Muscle of leg (tissue), 11 donors: ENCODE results near the gene ERICH2. TPM values are rescaled to one million over a fixed set of nuclear protein-coding genes. Genes with fewer than 3 reads are reported as not detected.

Experiments used
- DNase-seq: peaks from one replicate; pipeline ENCODE4 v3.0.0; 2013
- H3K27ac ChIP-seq: one replicate; pipeline ENCODE4 v1.5.1; 2013; ENCODE audit warnings: mild to moderate bottlenecking, low read length, control low read depth
- H3K27me3 ChIP-seq: one replicate; pipeline ENCODE4 v1.6.1; 2013; ENCODE audit warnings: low read length; ENCODE audit not compliant: control insufficient read depth, insufficient read depth
- H3K36me3 ChIP-seq: one replicate; pipeline ENCODE4 v1.6.1; 2013; ENCODE audit warnings: low read length; ENCODE audit not compliant: control insufficient read depth, insufficient read depth
- H3K4me1 ChIP-seq: one replicate; pipeline ENCODE4 v1.6.1; 2013; ENCODE audit warnings: low read length; ENCODE audit not compliant: control insufficient read depth, insufficient read depth
- H3K4me3 ChIP-seq: one replicate; pipeline ENCODE4 v1.5.1; 2013; ENCODE audit warnings: low read length, control low read depth
- H3K9me3 ChIP-seq: replicated peaks from 2 replicates; pipeline ENCODE4 v1.6.1; 2013; ENCODE audit warnings: low read depth, low read length; ENCODE audit not compliant: control insufficient read depth
- WGBS: methylation state at CpG from one replicate; pipeline ENCODE4 v1.1.5; 2013; ENCODE audit warnings: missing lambda C conversion rate; ENCODE audit not compliant: insufficient coverage; 5-methylcytosine and 5-hydroxymethylcytosine counted together
- polyA plus RNA-seq, 8 donors: library from polyadenylated mRNA; unstranded; fragments of 120-200 nt; gene quantifications; one replicate each; pipeline versions ENCODE4 v1.2.1 to v1.2.3, GENCODE V29; 2013; ENCODE audit warnings: inconsistent platforms in 1 of 8, low replicate concordance in 1 of 8; ENCODE audit not compliant: insufficient read length in 8 of 8, insufficient read depth in 1 of 8
- total RNA-seq: library from RNA; stranded (reverse); fragments of 120-200 nt; gene quantifications from one replicate; pipeline ENCODE4 v1.2.4, GENCODE V29; 2013

ERICH2 gene
- total and polyA plus RNA-seq, 9 donors = 0.35 to 0.92 (median 0.72) TPM

GRCh38 chr2:170779304-170779703 is 9.1 kb downstream of the ERICH2 start:
- DNase-seq = no peak
- Histone ChIP-seq H3K4me1 (no peaks in the 10 kb centered on the region), H3K36me3 (no peaks in the 10 kb centered on the region), H3K9me3 (no peaks in the 10 kb centered on the region), H3K27ac (no peak overlapping the region), H3K4me3 (no peak overlapping the region), H3K27me3 (no peaks in the 10 kb centered on the region)
- no CpG with 5 or more reads among the region's 1 CpG for WGBS

GRCh38 chr2:170782673-170783072 is 12.5 kb downstream of the ERICH2 start:
- WGBS = no CpG with 5 or more reads among the region's 2 CpGs
- H3K4me1 ChIP-seq = no peaks in the 10 kb centered on the region
- no peak for DNase-seq
- H3K9me3 ChIP-seq = no peaks in the 10 kb centered on the region
- H3K27me3 ChIP-seq = no peaks in the 10 kb centered on the region
- no peak overlapping the region for H3K27ac ChIP-seq
- no peaks in the 10 kb centered on the region for H3K36me3 ChIP-seq
- H3K4me3 ChIP-seq = no peak overlapping the region

- no peaks in the 10 kb centered on the region for H3K36me3 ChIP-seq
- no peaks in the 10 kb centered on the region for H3K27me3 ChIP-seq
- H3K9me3 ChIP-seq = no peaks in the 10 kb centered on the region
- H3K27ac ChIP-seq = no peak overlapping the region
- H3K4me1 ChIP-seq = no peaks in the 10 kb centered on the region
- DNase-seq = no peak
- no peak overlapping the region for H3K4me3 ChIP-seq
- no CpG with 5 or more reads among the region's 1 CpG for WGBS
Measured at GRCh38 chr2:170783549-170783948, 13.4 kb downstream of the ERICH2 start.

GRCh38 chr2:170798996-170799395 is 28.8 kb downstream of the ERICH2 start:
- H3K9me3 ChIP-seq = no peaks in the 10 kb centered on the region
- H3K4me1 ChIP-seq = no peaks in the 10 kb centered on the region
- peaks cover 2% of the 10 kb centered on the region for H3K27me3 ChIP-seq

GRCh38 chr2:170806548-170806947 is 36.4 kb downstream of the ERICH2 start:
- no peaks in the 10 kb centered on the region for H3K9me3 ChIP-seq
- no peak overlapping the region for H3K27ac ChIP-seq
- H3K4me3 ChIP-seq = no peak overlapping the region
- DNase-seq = no peak
- no peaks in the 10 kb centered on the region for H3K27me3 ChIP-seq
- no CpG with 5 or more reads among the region's 2 CpGs for WGBS
- no peaks in the 10 kb centered on the region for H3K36me3 ChIP-seq
- H3K4me1 ChIP-seq = no peaks in the 10 kb centered on the region

More at GRCh38 chr2:170798996-170799395, 28.8 kb downstream of the ERICH2 start:
- H3K36me3 ChIP-seq = no peaks in the 10 kb centered on the region
- H3K4me3 ChIP-seq = no peak overlapping the region
- H3K27ac ChIP-seq = no peak overlapping the region
- no peak for DNase-seq

- Histone ChIP-seq H3K4me1 (peaks cover 29% of the 10 kb centered on the region), H3K9me3 (no peaks in the 10 kb centered on the region), H3K36me3 (no peaks in the 10 kb centered on the region), H3K27ac (no peak overlapping the region), H3K4me3 (no peak overlapping the region), H3K27me3 (peaks cover 51% of the 10 kb centered on the region)
- 0% methylated on average over 10 of the region's 14 CpGs for WGBS
- peak; percentile 94 for DNase-seq
Measured at GRCh38 chr2:170812710-170813600, 42.8 kb downstream of the ERICH2 start.

GRCh38 chr2:170813611-170814532 is 43.7 kb downstream of the ERICH2 start:
- WGBS = 1% methylated on average over 19 of the region's 41 CpGs
- DNase-seq = peak; percentile 79
- Histone ChIP-seq H3K27ac (no peak overlapping the region), H3K9me3 (no peaks in the 10 kb centered on the region), H3K36me3 (no peaks in the 10 kb centered on the region), H3K27me3 (peaks cover 60% of the 10 kb centered on the region), H3K4me1 (peaks cover 36% of the 10 kb centered on the region), H3K4me3 (no peak overlapping the region)

GRCh38 chr2:170814533-170815230 is 44.5 kb downstream of the ERICH2 start:
- 2% methylated on average over 20 of the region's 31 CpGs for WGBS
- DNase-seq = no peak
- Histone ChIP-seq H3K36me3 (no peaks in the 10 kb centered on the region), H3K9me3 (no peaks in the 10 kb centered on the region), H3K4me3 (no peak overlapping the region), H3K27me3 (peaks cover 68% of the 10 kb centered on the region), H3K27ac (no peak overlapping the region), H3K4me1 (peaks cover 36% of the 10 kb centered on the region)

- H3K36me3 ChIP-seq = no peaks in the 10 kb centered on the region
- DNase-seq = no peak
- H3K4me3 ChIP-seq = no peak overlapping the region
- 3% methylated on average over 6 of the region's 19 CpGs for WGBS
- no peaks in the 10 kb centered on the region for H3K9me3 ChIP-seq
- no peak overlapping the region for H3K27ac ChIP-seq
- peaks cover 74% of the 10 kb centered on the region for H3K27me3 ChIP-seq
- H3K4me1 ChIP-seq = peaks cover 39% of the 10 kb centered on the region
Measured at GRCh38 chr2:170815311-170815710, 45.1 kb downstream of the ERICH2 start.
